ENCODE results near the gene RXFP4. TPM values are rescaled to one million over a fixed set of nuclear protein-coding genes. Genes with fewer than 3 reads are reported as not detected.
A peak's percentile ranks its signal among the peaks of the same experiment; 100 is the strongest.

The RXFP4 gene
- total and polyA plus RNA-seq, 2 of the 13 experiments (the other 11 are each of a cell fraction or from before 2014, with no cell fraction given): 0.38 to 1.4 TPM

- TF ChIP-seq ZSCAN12 (CRISPR knock-in tag; IDR thresholded peaks at IDR 0.05) (no peak), NFIC (IDR thresholded peaks at IDR 0.05; ENCODE audit: low read length) (0 out of 2 replicates have a peak, but pooled peaks have one; percentile 22), THAP11 (CRISPR knock-in tag; IDR thresholded peaks at IDR 0.05) (0 out of 2 replicates have a peak, but pooled peaks have one; percentile 34), MIXL1 (CRISPR knock-in tag; IDR thresholded peaks at IDR 0.05) (0 out of 2 replicates have a peak, but pooled peaks have one; percentile 44), PAXIP1 (CRISPR knock-in tag; conservative IDR thresholded peaks at IDR 0.05) (peak; percentile 51), ZNF460 (CRISPR knock-in tag; IDR thresholded peaks at IDR 0.05; ENCODE audit: borderline replicate concordance) (peak; percentile 89), MYPOP (CRISPR knock-in tag; IDR thresholded peaks at IDR 0.05) (peak; percentile 42; the same call in 1 of the 2 replicates), ZMYM2 (CRISPR knock-in tag; IDR thresholded peaks at IDR 0.05) (peak; percentile 67), IKZF4 (CRISPR knock-in tag; IDR thresholded peaks at IDR 0.05; ENCODE audit: borderline replicate concordance, low read depth, not compliant biosample characterization) (no peak), ZNF274 (CRISPR knock-in tag; IDR thresholded peaks at IDR 0.05) (no peak), SNRNP70 (IDR thresholded peaks at IDR 0.05; ENCODE audit: low read depth, low read length) (no peak), ZMYM3 (CRISPR knock-in tag; IDR thresholded peaks at IDR 0.05) (peak; percentile 95), SSRP1 (CRISPR knock-in tag; IDR thresholded peaks at IDR 0.05) (0 out of 2 replicates have a peak, but pooled peaks have one; percentile 23), PHF21A (CRISPR knock-in tag; IDR thresholded peaks at IDR 0.05) (0 out of 2 replicates have a peak, but pooled peaks have one; percentile 24), ZSCAN30 (CRISPR knock-in tag; IDR thresholded peaks at IDR 0.05) (no peak), ZNF34 (CRISPR knock-in tag; IDR thresholded peaks at IDR 0.05; ENCODE audit: borderline replicate concordance) (no peak), MAFK (conservative IDR thresholded peaks at IDR 0.05 in 1 of 2, IDR thresholded peaks at IDR 0.05 in 1 of 2; ENCODE audit: low read length in 2 of 2) (peak in 1 of 2 experiments; percentile 27; a peak in 1 of 4 replicates), TEAD3 (CRISPR knock-in tag; optimal IDR thresholded peaks at IDR 0.05; ENCODE audit: borderline replicate concordance) (peak; percentile 80), RXRB (CRISPR knock-in tag; IDR thresholded peaks at IDR 0.05; ENCODE audit: borderline replicate concordance) (peak; percentile 28; the same call in 1 of the 2 replicates), HDAC1 (CRISPR knock-in tag; IDR thresholded peaks at IDR 0.05) (peak; percentile 44; the same call in 1 of the 2 replicates), ZNF770 (CRISPR knock-in tag; IDR thresholded peaks at IDR 0.05) (peak; percentile 100), ZBTB42 (CRISPR knock-in tag; IDR thresholded peaks at IDR 0.05) (no peak), KMT2B (CRISPR knock-in tag; IDR thresholded peaks at IDR 0.05) (no peak)
Observed at GRCh38 chr1:155893389-155894142, 47.9 kb upstream of the RXFP4 start (continued).

Data from HepG2 (cell line).